ENCODE measurements around the gene C1QA. TPM values are rescaled to one million over a fixed set of nuclear protein-coding genes. Genes with fewer than 3 reads are reported as not detected.

C1QA gene
- polyA plus RNA-seq, 1 of the 3 experiments (the other 2 are of a cell fraction): not detected

DNA sequence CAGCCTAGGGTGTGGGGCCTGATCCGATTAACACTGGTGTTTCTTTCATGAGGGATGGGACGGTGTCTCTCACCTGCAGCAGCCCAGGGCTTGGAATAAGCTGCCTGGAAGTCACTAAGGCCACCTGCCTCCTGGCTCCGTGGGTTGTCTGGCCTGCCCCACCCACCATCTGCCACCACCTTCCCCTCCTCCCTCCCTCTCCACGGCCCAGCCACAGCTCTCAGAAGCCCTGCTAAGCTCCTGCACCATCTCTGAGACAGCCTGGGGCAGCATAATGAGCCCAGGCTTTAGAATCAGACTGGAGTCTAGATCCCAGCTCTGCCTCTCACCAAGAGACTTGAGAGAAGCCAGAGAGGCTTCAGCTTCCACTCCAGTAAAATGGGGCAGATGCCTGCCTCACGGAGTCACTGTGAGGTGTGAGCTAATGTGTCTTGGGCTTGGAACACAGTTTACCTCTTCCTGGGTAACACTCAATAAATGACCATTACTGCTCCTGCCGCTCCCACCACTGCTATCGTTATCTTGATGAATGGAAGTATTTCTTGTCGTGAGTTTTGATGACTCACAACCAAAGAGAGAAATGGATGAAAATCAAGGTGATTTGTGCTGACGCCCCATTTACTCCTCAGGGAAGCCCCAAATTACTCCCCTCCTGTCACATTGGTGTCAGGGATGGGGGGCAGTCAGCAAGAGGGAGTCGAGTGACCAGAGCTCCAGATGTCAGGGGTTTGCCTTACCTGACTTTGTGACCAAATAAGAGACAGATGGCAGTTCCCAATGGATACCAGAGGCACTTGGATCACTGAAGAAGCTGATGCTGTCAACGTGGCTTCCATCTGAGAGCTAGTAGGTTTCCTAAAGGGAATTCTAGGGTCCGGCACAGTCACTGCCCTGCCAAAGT, 23.5 kb upstream of the C1QA start (continued):
- TF ChIP-seq, protein P1, sequence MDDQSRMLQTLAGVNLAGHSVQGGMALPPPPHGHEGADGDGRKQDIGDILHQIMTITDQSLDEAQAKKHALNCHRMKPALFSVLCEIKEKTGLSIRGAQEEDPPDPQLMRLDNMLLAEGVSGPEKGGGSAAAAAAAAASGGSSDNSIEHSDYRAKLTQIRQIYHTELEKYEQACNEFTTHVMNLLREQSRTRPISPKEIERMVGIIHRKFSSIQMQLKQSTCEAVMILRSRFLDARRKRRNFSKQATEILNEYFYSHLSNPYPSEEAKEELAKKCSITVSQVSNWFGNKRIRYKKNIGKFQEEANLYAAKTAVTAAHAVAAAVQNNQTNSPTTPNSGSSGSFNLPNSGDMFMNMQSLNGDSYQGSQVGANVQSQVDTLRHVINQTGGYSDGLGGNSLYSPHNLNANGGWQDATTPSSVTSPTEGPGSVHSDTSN (IDR thresholded peaks at IDR 0.05): no peak
- TF ChIP-seq, protein P2, sequence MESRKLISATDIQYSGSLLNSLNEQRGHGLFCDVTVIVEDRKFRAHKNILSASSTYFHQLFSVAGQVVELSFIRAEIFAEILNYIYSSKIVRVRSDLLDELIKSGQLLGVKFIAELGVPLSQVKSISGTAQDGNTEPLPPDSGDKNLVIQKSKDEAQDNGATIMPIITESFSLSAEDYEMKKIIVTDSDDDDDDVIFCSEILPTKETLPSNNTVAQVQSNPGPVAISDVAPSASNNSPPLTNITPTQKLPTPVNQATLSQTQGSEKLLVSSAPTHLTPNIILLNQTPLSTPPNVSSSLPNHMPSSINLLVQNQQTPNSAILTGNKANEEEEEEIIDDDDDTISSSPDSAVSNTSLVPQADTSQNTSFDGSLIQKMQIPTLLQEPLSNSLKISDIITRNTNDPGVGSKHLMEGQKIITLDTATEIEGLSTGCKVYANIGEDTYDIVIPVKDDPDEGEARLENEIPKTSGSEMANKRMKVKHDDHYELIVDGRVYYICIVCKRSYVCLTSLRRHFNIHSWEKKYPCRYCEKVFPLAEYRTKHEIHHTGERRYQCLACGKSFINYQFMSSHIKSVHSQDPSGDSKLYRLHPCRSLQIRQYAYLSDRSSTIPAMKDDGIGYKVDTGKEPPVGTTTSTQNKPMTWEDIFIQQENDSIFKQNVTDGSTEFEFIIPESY (IDR thresholded peaks at IDR 0.05; ENCODE audit: borderline replicate concordance, low read depth): no peak
- TF ChIP-seq NFIC (IDR thresholded peaks at IDR 0.05; ENCODE audit: borderline replicate concordance): no peak
- TF ChIP-seq, protein P3, sequence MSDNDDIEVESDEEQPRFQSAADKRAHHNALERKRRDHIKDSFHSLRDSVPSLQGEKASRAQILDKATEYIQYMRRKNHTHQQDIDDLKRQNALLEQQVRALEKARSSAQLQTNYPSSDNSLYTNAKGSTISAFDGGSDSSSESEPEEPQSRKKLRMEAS (IDR thresholded peaks at IDR 0.05; ENCODE audit: low read depth): no peak
- no peak for TF ChIP-seq RCOR1 (IDR thresholded peaks at IDR 0.05; ENCODE audit: low read length)

DNA sequence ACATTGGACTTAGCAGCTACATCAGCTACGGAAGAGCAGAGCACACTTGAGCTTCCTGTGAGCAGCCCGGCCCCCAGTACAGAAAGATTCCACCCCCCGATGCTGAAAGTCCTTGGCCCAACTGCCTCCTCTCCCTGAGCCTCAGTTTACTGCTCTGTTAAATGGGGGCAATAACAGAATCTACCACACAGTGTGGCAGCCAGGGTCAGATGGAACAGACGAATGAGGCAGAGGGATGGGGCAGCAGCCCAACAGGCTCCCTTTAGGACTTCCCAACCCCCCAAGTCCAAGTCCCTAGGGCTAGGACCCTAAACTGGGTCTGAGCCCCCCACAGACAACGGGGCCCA, 22.9 kb upstream of the C1QA start:
- H3K4me1 ChIP-seq (ENCODE audit: control insufficient read depth in 1 of 2, insufficient read depth in 2 of 2, low read depth in 1 of 2, low read length in 1 of 2): peaks cover 0 to 4% of the 10 kb centered on the region in 2 experiments; a peak in 1 of 4 replicates
- H3F3A ChIP-seq (replicated peaks; ENCODE audit: insufficient read depth): no peaks in the 10 kb centered on the region
- H3K27me3 ChIP-seq (ENCODE audit: insufficient read depth): no peaks in the 10 kb centered on the region; the same call in none of the 2 replicates
- no peaks in the 10 kb centered on the region for H3K36me3 ChIP-seq (replicated peaks in 1 of 2; ENCODE audit: control insufficient read depth in 1 of 2, insufficient read depth in 2 of 2, low read length in 1 of 2)
- WGBS (ENCODE audit: low lambda C conversion rate): no CpG with 5 or more reads among the region's 5 CpGs
- no peaks in the 10 kb centered on the region for H3K9me3 ChIP-seq
- H3K27ac ChIP-seq (ENCODE audit: low read depth in 2 of 2, low read length in 1 of 2): no peak overlapping the region
- no peak overlapping the region for H3K4me3 ChIP-seq (ENCODE audit: low read depth in 2 of 2, low read length in 1 of 2)
- no peaks in the 10 kb centered on the region for H4K20me1 ChIP-seq (ENCODE audit: insufficient read depth)
- no peak overlapping the region for H3K4me2 ChIP-seq
- DNase-seq: no peak
- no peak overlapping the region for H3K9ac ChIP-seq
- no peaks in the 10 kb centered on the region for H3K79me2 ChIP-seq (ENCODE audit: insufficient read depth)
- POLR2A ChIA-PET: no interaction called here
- no peaks in the 10 kb centered on the region for H3K9me2 ChIP-seq
- no peak overlapping the region for H2AFZ ChIP-seq (ENCODE audit: low read depth)
- CTCF ChIA-PET: interaction anchor here (0.7 to 2.5 kb wide), 5 partner anchors 9 to 834 kb away, joined by 3 to 12 read pairs (median 4); no protein-coding TSS in a partner anchor
- TF ChIP-seq GATA2 (CRISPR knock-in tag; IDR thresholded peaks at IDR 0.05) (no peak), YY1 (IDR thresholded peaks at IDR 0.05; ENCODE audit: low read depth) (no peak), MEF2A (IDR thresholded peaks at IDR 0.05; ENCODE audit: borderline replicate concordance, low read depth) (no peak), TAF1 (IDR thresholded peaks at IDR 0.05; ENCODE audit: borderline replicate concordance, low read depth, low read length) (no peak), FOSL2 (IDR thresholded peaks at IDR 0.05; ENCODE audit: borderline replicate concordance, low read depth) (no peak), RFX5 (IDR thresholded peaks at IDR 0.05; ENCODE audit: low read length) (no peak), FOXM1 (IDR thresholded peaks at IDR 0.05; ENCODE audit: low read depth) (no peak), RAD21 (IDR thresholded peaks at IDR 0.05; ENCODE audit: low read length) (no peak), ELF1 (IDR thresholded peaks at IDR 0.05) (no peak), TCF12 (IDR thresholded peaks at IDR 0.05) (no peak), EP300 (IDR thresholded peaks at IDR 0.05; ENCODE audit: borderline replicate concordance in 1 of 2, low read depth in 1 of 2, low read length in 1 of 2) (no peak)
- TF ChIP-seq, protein P1 (IDR thresholded peaks at IDR 0.05): no peak
- TF ChIP-seq, protein P2 (IDR thresholded peaks at IDR 0.05; ENCODE audit: borderline replicate concordance, low read depth): no peak
- TF ChIP-seq, protein P4, sequence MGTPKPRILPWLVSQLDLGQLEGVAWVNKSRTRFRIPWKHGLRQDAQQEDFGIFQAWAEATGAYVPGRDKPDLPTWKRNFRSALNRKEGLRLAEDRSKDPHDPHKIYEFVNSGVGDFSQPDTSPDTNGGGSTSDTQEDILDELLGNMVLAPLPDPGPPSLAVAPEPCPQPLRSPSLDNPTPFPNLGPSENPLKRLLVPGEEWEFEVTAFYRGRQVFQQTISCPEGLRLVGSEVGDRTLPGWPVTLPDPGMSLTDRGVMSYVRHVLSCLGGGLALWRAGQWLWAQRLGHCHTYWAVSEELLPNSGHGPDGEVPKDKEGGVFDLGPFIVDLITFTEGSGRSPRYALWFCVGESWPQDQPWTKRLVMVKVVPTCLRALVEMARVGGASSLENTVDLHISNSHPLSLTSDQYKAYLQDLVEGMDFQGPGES (IDR thresholded peaks at IDR 0.05; ENCODE audit: low read depth, low read length): no peak
- TF ChIP-seq, protein P5, sequence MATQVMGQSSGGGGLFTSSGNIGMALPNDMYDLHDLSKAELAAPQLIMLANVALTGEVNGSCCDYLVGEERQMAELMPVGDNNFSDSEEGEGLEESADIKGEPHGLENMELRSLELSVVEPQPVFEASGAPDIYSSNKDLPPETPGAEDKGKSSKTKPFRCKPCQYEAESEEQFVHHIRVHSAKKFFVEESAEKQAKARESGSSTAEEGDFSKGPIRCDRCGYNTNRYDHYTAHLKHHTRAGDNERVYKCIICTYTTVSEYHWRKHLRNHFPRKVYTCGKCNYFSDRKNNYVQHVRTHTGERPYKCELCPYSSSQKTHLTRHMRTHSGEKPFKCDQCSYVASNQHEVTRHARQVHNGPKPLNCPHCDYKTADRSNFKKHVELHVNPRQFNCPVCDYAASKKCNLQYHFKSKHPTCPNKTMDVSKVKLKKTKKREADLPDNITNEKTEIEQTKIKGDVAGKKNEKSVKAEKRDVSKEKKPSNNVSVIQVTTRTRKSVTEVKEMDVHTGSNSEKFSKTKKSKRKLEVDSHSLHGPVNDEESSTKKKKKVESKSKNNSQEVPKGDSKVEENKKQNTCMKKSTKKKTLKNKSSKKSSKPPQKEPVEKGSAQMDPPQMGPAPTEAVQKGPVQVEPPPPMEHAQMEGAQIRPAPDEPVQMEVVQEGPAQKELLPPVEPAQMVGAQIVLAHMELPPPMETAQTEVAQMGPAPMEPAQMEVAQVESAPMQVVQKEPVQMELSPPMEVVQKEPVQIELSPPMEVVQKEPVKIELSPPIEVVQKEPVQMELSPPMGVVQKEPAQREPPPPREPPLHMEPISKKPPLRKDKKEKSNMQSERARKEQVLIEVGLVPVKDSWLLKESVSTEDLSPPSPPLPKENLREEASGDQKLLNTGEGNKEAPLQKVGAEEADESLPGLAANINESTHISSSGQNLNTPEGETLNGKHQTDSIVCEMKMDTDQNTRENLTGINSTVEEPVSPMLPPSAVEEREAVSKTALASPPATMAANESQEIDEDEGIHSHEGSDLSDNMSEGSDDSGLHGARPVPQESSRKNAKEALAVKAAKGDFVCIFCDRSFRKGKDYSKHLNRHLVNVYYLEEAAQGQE (IDR thresholded peaks at IDR 0.05; ENCODE audit: low read depth, low read length): no peak
